HG02981 (cell line): Measurements from ENCODE around the gene GH2.
"Not testable (repeated sequence)": the region's sequence is repeated elsewhere in the genome, so short reads cannot be mapped to it uniquely, and the experiment has no call there.

Experiments
- ATAC-seq: cut with Tn5 transposase; IDR thresholded peaks from one replicate; pipeline ENCODE4 v1.9.1; 2021; ENCODE audit warnings: mild to moderate bottlenecking, moderate library complexity; ENCODE audit not compliant: unreplicated experiment

The GH2 gene

GRCh38 chr17:63874693-63875092 is 7.1 kb downstream of the GH2 start:
- not testable (repeated sequence) for ATAC-seq

GRCh38 chr17:63874061-63874626 is 7.6 kb downstream of the GH2 start:
- ATAC-seq, result not testable (repeated sequence)

GRCh38 chr17:63873577-63873976 is 8.2 kb downstream of the GH2 start, which contains the start of gene CSH2:
TSS of gene CSH2 (minus strand) at chr17:63873677. CDS start at chr17:63873614, 63 bp downstream.
- not testable (repeated sequence) for ATAC-seq

- not testable (repeated sequence) for ATAC-seq
These were observed 9.9 kb downstream of the GH2 start for GRCh38 chr17:63871646-63872365.

- not testable (repeated sequence) for ATAC-seq
These were observed 11.5 kb downstream of the GH2 start for GRCh38 chr17:63870292-63870665.

GRCh38 chr17:63869491-63870291 is 12.1 kb downstream of the GH2 start:
- not testable (repeated sequence) for ATAC-seq

- ATAC-seq, result not testable (repeated sequence)
These were observed 15.1 kb downstream of the GH2 start for GRCh38 chr17:63866625-63867024.

- no peak for ATAC-seq
These were observed 22.5 kb downstream of the GH2 start for GRCh38 chr17:63859257-63859656.

GRCh38 chr17:63856425-63856824 is 25.3 kb downstream of the GH2 start:
- ATAC-seq, result not testable (repeated sequence)

- ATAC-seq, result no peak
These were observed 26.6 kb downstream of the GH2 start for GRCh38 chr17:63855185-63855584.

GRCh38 chr17:63854709-63855108 is 27.0 kb downstream of the GH2 start:
- no peak for ATAC-seq

- no peak for ATAC-seq
These were observed 28.5 kb downstream of the GH2 start for GRCh38 chr17:63853260-63853659.

GRCh38 chr17:63850401-63850800 is 31.3 kb downstream of the GH2 start:
- ATAC-seq, result no peak

- peak; percentile 82 for ATAC-seq
These were observed 32.7 kb downstream of the GH2 start for GRCh38 chr17:63848834-63849689.

GRCh38 chr17:63847525-63848249 is 34.1 kb downstream of the GH2 start:
- ATAC-seq, result no peak

- ATAC-seq, result no peak
These were observed 36.2 kb downstream of the GH2 start for GRCh38 chr17:63845509-63845908.

GRCh38 chr17:63843910-63844677 is 37.6 kb downstream of the GH2 start:
- ATAC-seq, result no peak

- not testable (repeated sequence) for ATAC-seq
These were observed 38.3 kb downstream of the GH2 start for GRCh38 chr17:63843387-63843888.
